T-helper 1 cell (primary cell): ENCODE measurements around the gene SPRY1.

Source experiments
- DNase-seq, 5 donors: peaks; one replicate each; pipeline ENCODE4 v3.0.0-alpha.2; 2012 to 2020

Gene SPRY1

DNA sequence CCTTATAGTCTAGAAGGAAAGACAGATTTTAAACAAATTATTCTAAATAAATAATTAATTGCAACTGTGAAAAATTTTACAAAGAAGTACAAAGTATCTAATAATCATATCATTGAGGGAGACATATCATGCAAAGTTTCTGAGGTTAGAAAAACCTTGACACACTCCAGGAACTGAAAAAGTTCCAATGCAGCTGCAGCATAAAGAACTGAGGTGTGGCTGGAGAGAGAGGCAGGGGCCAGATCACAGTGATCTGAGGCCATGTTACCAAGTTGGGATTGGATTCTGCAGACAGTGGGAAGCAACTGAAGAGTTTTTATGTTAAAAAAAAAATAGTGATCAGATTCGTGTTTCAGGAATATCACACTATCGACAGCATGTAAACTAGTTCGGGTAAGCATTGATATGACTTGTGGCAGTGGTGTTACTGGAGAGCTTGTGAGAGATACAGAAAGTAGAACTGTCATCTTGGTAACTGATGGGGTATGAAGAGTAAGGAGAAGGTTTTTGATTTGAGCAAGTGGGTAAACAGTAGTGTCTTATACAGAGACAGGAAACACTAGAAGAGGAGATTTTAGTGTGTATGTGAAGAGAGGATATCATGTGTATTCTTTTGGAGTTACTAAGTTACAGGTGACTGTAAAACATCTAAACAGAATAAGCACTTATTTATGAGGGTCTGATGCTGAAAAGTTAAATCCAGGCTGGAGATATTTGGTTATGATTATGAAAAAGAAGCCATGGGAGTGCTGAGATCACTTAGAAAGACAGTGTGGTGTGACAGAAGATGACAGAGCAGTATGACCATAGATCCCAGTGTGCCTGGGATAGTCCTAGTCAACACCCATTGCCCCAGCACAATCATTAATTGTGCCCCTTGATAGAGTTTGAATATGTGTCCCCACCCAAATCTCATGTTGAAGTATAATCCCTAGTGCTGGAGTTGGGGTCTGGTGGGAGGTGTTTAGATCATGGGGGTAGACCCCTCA is 15.6 kb upstream of the SPRY1 start:
- DNase-seq = peak in 1 of 5 donors; percentile 37

- DNase-seq = no peak
Measured at GRCh38 chr4:123381996-123382395, 14.6 kb upstream of the SPRY1 start.

- DNase-seq = no peak
Measured at GRCh38 chr4:123383566-123383965, 13.0 kb upstream of the SPRY1 start.

DNA sequence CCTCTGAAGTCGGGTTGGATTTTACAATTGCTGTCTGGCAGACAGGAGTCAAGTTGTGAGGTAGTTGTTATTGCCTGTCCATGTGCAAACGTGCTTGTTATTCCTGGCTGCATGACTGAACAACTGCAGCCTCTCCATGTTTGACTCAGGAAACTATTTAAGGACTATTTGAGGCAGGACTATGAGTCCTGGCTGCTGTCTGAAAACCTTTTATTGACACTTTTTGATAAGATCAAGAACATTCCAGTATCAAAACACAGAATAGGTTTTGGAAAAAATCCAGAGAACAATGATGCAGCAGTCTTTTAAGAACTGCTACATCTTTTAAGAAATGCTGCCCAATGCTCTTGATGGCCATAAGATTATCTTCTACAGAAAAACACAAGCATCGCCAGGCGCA is 10.0 kb upstream of the SPRY1 start:
- DNase-seq = no peak

GRCh38 chr4:123390846-123391456 is 5.6 kb upstream of the SPRY1 start:
- DNase-seq = no peak

- no peak for DNase-seq
Measured at GRCh38 chr4:123393721-123394120, 2.9 kb upstream of the SPRY1 start.

GRCh38 chr4:123397144-123398065 is 810 bp downstream of the SPRY1 start:
- peak; percentile 9 to 42 (median 17) for DNase-seq

DNA sequence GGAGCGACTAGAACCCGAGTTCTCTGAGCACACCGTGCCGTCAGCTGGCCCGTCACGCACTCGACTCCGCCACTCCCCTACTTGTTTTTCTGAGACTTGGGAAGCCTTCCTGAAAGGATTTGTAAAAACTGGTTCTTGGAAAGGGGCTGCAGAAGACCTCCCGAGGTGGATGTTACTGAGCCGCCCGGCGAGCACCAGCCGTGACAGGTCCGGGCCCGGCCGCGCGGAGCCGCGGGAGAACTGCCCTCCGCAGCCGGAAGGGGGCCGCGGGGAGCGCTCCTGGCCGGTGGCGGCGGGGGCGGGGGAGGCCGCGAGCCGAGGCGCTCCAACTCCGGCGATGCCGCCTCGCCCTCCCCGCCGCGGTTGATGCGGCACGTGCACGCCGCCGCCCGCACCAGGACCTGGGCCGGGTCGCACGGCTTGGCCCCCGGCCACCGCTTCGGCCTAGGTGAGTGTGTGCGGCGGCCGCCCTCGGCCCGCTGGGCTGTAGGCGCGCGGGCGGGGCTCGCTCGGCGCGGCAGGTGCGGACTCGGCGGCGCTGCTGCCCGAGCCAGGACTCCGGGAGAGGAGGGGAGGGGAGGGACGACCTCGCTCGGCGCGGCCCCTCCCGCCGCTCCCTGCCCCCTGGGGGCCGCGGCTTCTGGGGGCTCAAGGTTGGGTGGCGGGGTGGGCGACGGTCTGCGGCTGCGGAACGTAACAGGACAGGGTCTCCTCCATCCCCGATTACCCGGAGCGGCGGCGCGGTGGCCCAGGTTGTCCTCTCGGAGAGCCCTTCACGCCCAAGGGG is 1.7 kb downstream of the SPRY1 start:
- DNase-seq = peak; percentile 31 to 67 (median 38)

DNA sequence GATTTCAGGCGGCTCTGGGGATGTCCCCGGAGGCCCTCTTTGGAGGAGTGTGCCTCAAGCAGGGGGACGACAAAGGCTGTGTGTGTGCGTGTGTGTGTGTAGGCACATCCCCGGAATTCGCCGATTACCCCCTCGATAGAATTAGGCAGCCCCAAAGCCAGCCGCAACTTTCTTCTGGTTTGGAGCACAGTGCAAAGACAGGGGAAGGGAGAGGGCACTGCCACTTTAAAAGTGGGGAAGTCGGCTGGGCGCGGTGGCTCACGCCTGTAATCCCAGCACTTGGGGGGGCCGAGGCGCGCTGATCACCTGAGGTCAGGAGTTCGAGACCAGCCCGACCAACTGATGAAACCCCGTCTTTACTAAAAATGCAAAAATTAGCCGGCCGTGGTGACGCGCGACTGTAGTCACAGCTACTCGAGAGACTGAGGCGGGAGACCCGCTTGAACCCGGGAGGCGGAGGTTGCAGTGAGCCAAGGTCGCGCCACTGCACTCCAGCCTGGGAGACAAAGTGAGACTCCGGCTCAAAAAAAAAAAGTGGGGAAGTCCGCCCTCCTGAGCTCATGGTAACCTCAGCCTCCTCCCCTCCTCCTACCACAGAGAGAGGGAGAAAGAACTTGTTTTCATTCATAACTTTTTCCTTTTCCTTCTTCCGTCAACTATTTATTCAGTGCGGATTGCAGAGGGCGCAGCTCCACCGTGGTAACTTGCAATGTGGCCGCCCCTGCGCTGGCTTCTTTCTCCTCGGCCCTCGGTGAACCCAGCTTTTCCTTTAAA is 2.4 kb downstream of the SPRY1 start:
- peak in 4 of 5 donors; percentile 19 to 56 (median 24) for DNase-seq

GRCh38 chr4:123399627-123400358 is 3.2 kb downstream of the SPRY1 start:
- no peak for DNase-seq

DNA sequence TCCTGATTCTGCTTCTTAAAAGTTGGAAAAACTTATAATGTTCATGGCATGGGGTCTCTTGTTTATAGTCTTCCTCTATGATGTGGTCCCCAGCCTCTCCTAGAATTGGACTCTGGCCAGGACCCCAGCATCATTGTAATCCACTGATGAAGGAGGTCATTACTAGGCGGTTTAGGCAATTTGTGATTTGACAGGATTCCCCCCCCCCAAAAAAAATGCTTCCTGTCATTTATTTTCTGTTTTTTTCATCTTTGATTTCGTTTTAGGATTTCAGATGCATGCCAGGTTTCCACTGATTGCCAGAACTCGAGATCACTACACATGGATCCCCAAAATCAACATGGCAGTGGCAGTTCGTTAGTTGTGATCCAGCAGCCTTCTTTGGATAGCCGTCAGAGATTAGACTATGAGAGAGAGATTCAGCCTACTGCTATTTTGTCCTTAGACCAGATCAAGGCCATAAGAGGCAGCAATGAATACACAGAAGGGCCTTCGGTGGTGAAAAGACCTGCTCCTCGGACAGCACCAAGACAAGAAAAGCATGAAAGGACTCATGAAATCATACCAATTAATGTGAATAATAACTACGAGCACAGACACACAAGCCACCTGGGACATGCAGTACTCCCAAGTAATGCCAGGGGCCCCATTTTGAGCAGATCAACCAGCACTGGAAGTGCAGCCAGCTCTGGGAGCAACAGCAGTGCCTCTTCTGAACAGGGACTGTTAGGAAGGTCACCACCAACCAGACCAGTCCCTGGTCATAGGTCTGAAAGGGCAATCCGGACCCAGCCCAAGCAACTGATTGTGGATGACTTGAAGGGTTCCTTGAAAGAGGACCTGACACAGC is 4.9 kb downstream of the SPRY1 start:
- no peak for DNase-seq

GRCh38 chr4:123402121-123402465 is 5.5 kb downstream of the SPRY1 start:
- DNase-seq = no peak

GRCh38 chr4:123403080-123403604 is 6.5 kb downstream of the SPRY1 start:
- DNase-seq = no peak

- DNase-seq = no peak
Measured at GRCh38 chr4:123404533-123404932, 7.9 kb downstream of the SPRY1 start.

DNA sequence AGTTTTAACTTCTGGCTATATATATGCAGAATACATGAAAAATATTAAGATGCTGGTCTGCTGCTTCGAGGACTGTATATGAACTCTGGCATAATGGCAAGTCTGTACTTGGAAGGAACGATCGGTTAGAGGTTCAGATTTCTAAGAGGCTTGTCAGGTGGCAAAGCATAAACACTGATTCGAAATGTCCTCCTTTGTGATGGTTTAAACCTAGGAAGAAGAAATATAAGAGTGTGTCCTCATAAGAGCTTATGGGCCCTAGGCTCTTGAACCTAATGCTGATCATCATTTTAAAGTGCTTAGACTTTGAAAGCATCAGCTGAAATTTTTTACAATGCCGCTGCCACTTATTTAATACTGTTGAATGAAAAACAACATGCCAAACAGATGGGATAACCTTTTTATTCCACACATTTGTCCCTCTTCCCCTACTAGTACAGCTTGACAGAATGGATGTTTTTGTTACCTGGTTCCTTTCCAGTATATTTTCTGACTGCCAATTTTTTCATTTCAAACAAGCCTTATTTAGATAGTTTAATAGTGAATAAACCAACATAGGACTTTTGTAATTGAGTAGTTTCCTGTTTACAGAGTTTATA is 8.8 kb downstream of the SPRY1 start:
- no peak for DNase-seq

GRCh38 chr4:123406872-123407271 is 10.3 kb downstream of the SPRY1 start:
- no peak for DNase-seq

- no peak for DNase-seq
Measured at GRCh38 chr4:123408471-123409084, 12.0 kb downstream of the SPRY1 start.

DNA sequence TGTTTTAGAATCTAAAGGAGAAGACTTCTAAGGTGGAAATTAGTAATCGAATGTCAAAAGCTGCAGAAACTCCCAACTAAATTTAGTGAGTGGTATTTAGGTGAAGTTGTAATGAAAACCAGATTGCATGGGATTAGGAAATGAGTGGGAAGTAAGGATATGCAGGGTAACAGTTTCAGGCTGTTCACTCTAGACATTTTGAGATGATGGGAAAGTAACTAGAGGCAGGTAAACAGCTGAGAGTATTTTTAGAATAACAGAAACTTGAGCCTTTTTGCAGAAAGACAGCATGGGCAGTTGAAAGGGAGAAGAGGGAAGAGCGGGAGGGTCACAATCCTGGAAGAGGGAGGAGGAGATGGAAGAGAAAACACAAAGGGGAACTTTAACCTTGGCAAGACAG is 12.7 kb downstream of the SPRY1 start:
- DNase-seq = no peak

GRCh38 chr4:123411514-123411913 is 14.9 kb downstream of the SPRY1 start:
- no peak for DNase-seq
